Naive thymus-derived CD4-positive, alpha-beta T cell (primary cell): Measurements from ENCODE around the gene ANKRD13D. TPM values are rescaled to one million over a fixed set of nuclear protein-coding genes. Genes with fewer than 3 reads are reported as not detected.

Experiments
- ATAC-seq: fragments of 150-1000 bp; cut with Tn5 transposase; 2 replicates; pipeline ENCODE4 v1.10.0; 2021; ENCODE audit warnings: mild to moderate bottlenecking, moderate library complexity
- CTCF ChIA-PET: fragments of 350-600 bp; sonication (Branson Sonifier 250); formaldehyde crosslinking; loops from one replicate; lab custom pipeline; 2021; ENCODE audit warnings: antibody characterized with exemption; lab: Charles Lee
- POLR2A ChIA-PET: fragments of 350-600 bp; sonication (Branson Sonifier 250); formaldehyde crosslinking; loops from one replicate; lab custom pipeline; 2021; ENCODE audit warnings: antibody characterized with exemption, inconsistent platforms; lab: Charles Lee
- DNase-seq, 9 donors: peaks; one replicate each; pipeline versions ENCODE4 v3.0.0 to v3.0.0-alpha.2; 2020 to 2022; ENCODE audit warnings: mixed read lengths in 1 of 9
- H3K27ac ChIP-seq: one replicate; pipeline ENCODE4 v1.7.0; 2013; ENCODE audit warnings: mild to moderate bottlenecking, low read depth, low read length, moderate library complexity
- H3K27me3 ChIP-seq, 2 donors: one replicate each; pipeline ENCODE4 v1.7.0; 2013; ENCODE audit warnings: low read length in 2 of 2, mild to moderate bottlenecking in 2 of 2, moderate library complexity in 2 of 2; ENCODE audit not compliant: control insufficient read depth in 2 of 2, insufficient read depth in 2 of 2
- H3K36me3 ChIP-seq, 3 experiments: 1 replicate in 2 of 3; 2 replicates in 1 of 3; pipeline ENCODE4 v1.7.0; 2013; ENCODE audit warnings: low read length in 3 of 3, mild to moderate bottlenecking in 3 of 3, moderate library complexity in 1 of 3; ENCODE audit not compliant: insufficient read depth in 3 of 3, control insufficient read depth in 2 of 3
- H3K4me1 ChIP-seq, 2 donors: one replicate each; pipeline ENCODE4 v1.7.0; 2013; ENCODE audit warnings: low read length in 2 of 2, mild to moderate bottlenecking in 2 of 2, moderate library complexity in 1 of 2; ENCODE audit not compliant: control insufficient read depth in 2 of 2, insufficient read depth in 2 of 2
- H3K4me3 ChIP-seq: 2 replicates; pipeline ENCODE4 v1.7.0; 2013; ENCODE audit warnings: mild to moderate bottlenecking, low read length
- H3K9me3 ChIP-seq, 3 experiments: 1 replicate in 2 of 3; 2 replicates in 1 of 3; pipeline ENCODE4 v1.7.0; 2013; ENCODE audit warnings: low read length in 3 of 3; ENCODE audit not compliant: control insufficient read depth in 2 of 3
- H3K27ac Mint-ChIP-seq, 9 donors: one replicate each; pipeline ENCODE4 v1.8.0; 2020 to 2022; ENCODE audit warnings: mixed read lengths in 9 of 9, mild to moderate bottlenecking in 8 of 9, moderate library complexity in 5 of 9, inconsistent platforms in 2 of 9
- H3K27me3 Mint-ChIP-seq, 5 donors: one replicate each; pipeline ENCODE4 v1.8.0; 2021 to 2022; ENCODE audit warnings: mixed read lengths in 5 of 5, mild to moderate bottlenecking in 1 of 5
- H3K36me3 Mint-ChIP-seq, 5 donors: one replicate each; pipeline ENCODE4 v1.8.0; 2020 to 2022; ENCODE audit warnings: mixed read lengths in 5 of 5, mild to moderate bottlenecking in 3 of 5, inconsistent platforms in 1 of 5
- H3K4me1 Mint-ChIP-seq, 7 donors: one replicate each; pipeline ENCODE4 v1.8.0; 2020 to 2022; ENCODE audit warnings: mixed read lengths in 7 of 7, mild to moderate bottlenecking in 3 of 7, inconsistent platforms in 1 of 7
- H3K4me3 Mint-ChIP-seq, 10 donors: one replicate each; pipeline ENCODE4 v1.8.0; 2020 to 2022; ENCODE audit warnings: mild to moderate bottlenecking in 10 of 10, mixed read lengths in 10 of 10, moderate library complexity in 6 of 10, inconsistent platforms in 2 of 10
- H3K9me3 Mint-ChIP-seq, 11 donors: one replicate each; pipeline ENCODE4 v1.8.0; 2020 to 2022; ENCODE audit warnings: mixed read lengths in 11 of 11, mild to moderate bottlenecking in 4 of 11, inconsistent platforms in 1 of 11, moderate library complexity in 1 of 11
- intact Hi-C, 2 donors: fragments of 100-400 bp; cut with micrococcal nuclease; formaldehyde crosslinking; loops; one replicate each; pipeline ENCODE4 v1.15.1; 2023
- polyA plus RNA-seq, 2 donors: library from polyadenylated mRNA; unstranded; fragments of 300-500 nt; fragmentation: Illumina TruSeq; gene quantifications; one replicate each; pipeline ENCODE4 v1.2.3, GENCODE V29; 2021
- total RNA-seq, 6 experiments: library from RNA in 5 of 6; stranded (reverse) in 5 of 6; gene quantifications; 1 replicate in 5 of 6; 2 replicates in 1 of 6; pipeline ENCODE4 v1.2.3 and lab custom pipeline; 2021 to 2026

ANKRD13D gene
- total and polyA plus RNA-seq, 7 experiments from 2014 or later, result 6.3 to 286 (median 187) TPM

- Mint-ChIP-seq H3K36me3 (peaks cover 0 to 42% (median 18%) of the 10 kb centered on the region in 5 donors), H3K27ac (peak within 1 kb of the TSS; percentile 91 to 100 (median 97)), H3K4me3 (peak within 1 kb of the TSS; percentile 93 to 99 (median 98)), H3K4me1 (peaks cover 30 to 80% (median 66%) of the 10 kb centered on the region in 7 donors), H3K27me3 (no peaks in the 10 kb centered on the region), H3K9me3 (no peaks in the 10 kb centered on the region)
- peaks cover 0 to 12% (median 5%) of the 10 kb centered on the region in 3 experiments for H3K36me3 ChIP-seq
- POLR2A ChIA-PET, result interaction anchor here (0.8 to 15.1 kb wide), 8 partner anchors 9 to 86 kb away, joined by 3 to 729 read pairs (median 10); partner anchors contain the start of genes ANKRD13D and POLD4
- ATAC-seq, result peak; percentile 35
- H3K27me3 ChIP-seq, result no peaks in the 10 kb centered on the region
- peaks cover 50 to 63% of the 10 kb centered on the region in 2 donors for H3K4me1 ChIP-seq
- no peaks in the 10 kb centered on the region for H3K9me3 ChIP-seq
- CTCF ChIA-PET, result interaction anchor here (1.5 to 3.8 kb wide), 5 partner anchors 10 to 79 kb away, joined by 3 to 24 read pairs (median 13); partner anchors contain the start of gene ANKRD13D
- intact Hi-C loops, result loop anchor here (1.0 to 5.0 kb wide), 4 partner anchors 22 to 241 kb away; partner anchors contain the start of genes ANKRD13D (in 1 of the 2), CDK2AP2 (in 1 of the 2) and PITPNM1 (in 1 of the 2)
- peak in 1 of 9 donors; percentile 24 for DNase-seq
- peak within 1 kb of the TSS; percentile 93 for H3K27ac ChIP-seq
- peak within 1 kb of the TSS; percentile 94 for H3K4me3 ChIP-seq
Observed at GRCh38 chr11:67266449-67267187, 22.5 kb upstream of the ANKRD13D start, which contains the start of gene GRK2. GRK2 (plus strand) TSS chr11:67266473; CDS start chr11:67266700, 227 bp downstream.

- Mint-ChIP-seq H3K4me1 (peaks cover 32 to 83% (median 66%) of the 10 kb centered on the region in 7 donors), H3K9me3 (no peaks in the 10 kb centered on the region), H3K4me3 (peak overlapping the region; percentile 93 to 99 (median 98)), H3K36me3 (peaks cover 0 to 47% (median 18%) of the 10 kb centered on the region in 5 donors), H3K27me3 (no peaks in the 10 kb centered on the region), H3K27ac (peak overlapping the region; percentile 91 to 100 (median 97))
- intact Hi-C loops, result loop anchor here (1.0 to 5.0 kb wide), 4 partner anchors 10 to 240 kb away; partner anchors contain the start of genes ANKRD13D (in 1 of the 2), CDK2AP2 (in 1 of the 2) and PITPNM1 (in 1 of the 2)
- DNase-seq (peak in 4 of 9 donors; percentile 32 to 43 (median 39)), ATAC-seq (no peak)
- Histone ChIP-seq H3K27me3 (no peaks in the 10 kb centered on the region), H3K36me3 (peaks cover 0 to 12% (median 5%) of the 10 kb centered on the region in 3 experiments), H3K4me1 (peaks cover 57 to 63% of the 10 kb centered on the region in 2 donors), H3K4me3 (peak overlapping the region; percentile 94), H3K9me3 (no peaks in the 10 kb centered on the region), H3K27ac (peak overlapping the region; percentile 93)
- CTCF ChIA-PET, result interaction anchor here (0.9 to 3.8 kb wide), 7 partner anchors 9 to 78 kb away, joined by 3 to 24 read pairs (median 8); partner anchors contain the start of gene ANKRD13D
- POLR2A ChIA-PET, result interaction anchor here (0.7 to 15.1 kb wide), 17 partner anchors 8 to 198 kb away, joined by 3 to 729 read pairs (median 5); partner anchors contain the start of genes ANKRD13D, POLD4, PPP1CA and SSH3
Observed at GRCh38 chr11:67267188-67268080, 21.7 kb upstream of the ANKRD13D start.

- Histone ChIP-seq H3K27ac (peak overlapping the region; percentile 93), H3K9me3 (no peaks in the 10 kb centered on the region), H3K4me3 (peak overlapping the region; percentile 94), H3K27me3 (no peaks in the 10 kb centered on the region), H3K4me1 (peaks cover 59 to 63% of the 10 kb centered on the region in 2 donors), H3K36me3 (peaks cover 0 to 21% (median 5%) of the 10 kb centered on the region in 3 experiments)
- ChIA-PET POLR2A (interaction anchor here (0.6 to 15.1 kb wide), 20 partner anchors 7 to 197 kb away, joined by 3 to 729 read pairs (median 4); partner anchors contain the start of genes ANKRD13D, PPP1CA and SSH3), CTCF (interaction anchor here (0.9 to 3.8 kb wide), 8 partner anchors 8 to 77 kb away, joined by 3 to 24 read pairs (median 6); partner anchors contain the start of gene ANKRD13D)
- Mint-ChIP-seq H3K27ac (peak overlapping the region; percentile 91 to 100 (median 97)), H3K27me3 (no peaks in the 10 kb centered on the region), H3K4me1 (peaks cover 28 to 83% (median 66%) of the 10 kb centered on the region in 7 donors), H3K9me3 (no peaks in the 10 kb centered on the region), H3K36me3 (peaks cover 0 to 51% (median 18%) of the 10 kb centered on the region in 5 donors), H3K4me3 (peak overlapping the region; percentile 93 to 99 (median 98))
- intact Hi-C loops, result loop anchor here (1.0 to 5.0 kb wide), 3 partner anchors 9 to 239 kb away; partner anchors contain the start of genes CDK2AP2 (in 1 of the 2) and PITPNM1 (in 1 of the 2)
- peak; percentile 50 for ATAC-seq
- peak in 8 of 9 donors; percentile 48 to 69 (median 57) for DNase-seq
Observed at GRCh38 chr11:67268081-67268961, 20.8 kb upstream of the ANKRD13D start.

- intact Hi-C loops, result loop anchor here (1.0 to 5.0 kb wide), 3 partner anchors 8 to 238 kb away; partner anchors contain the start of genes CDK2AP2 (in 1 of the 2) and PITPNM1 (in 1 of the 2)
- ATAC-seq, result no peak
- H3K36me3 ChIP-seq, result peaks cover 0 to 21% (median 5%) of the 10 kb centered on the region in 3 experiments
- H3K4me1 ChIP-seq, result peaks cover 65 to 66% of the 10 kb centered on the region in 2 donors
- Mint-ChIP-seq H3K27me3 (no peaks in the 10 kb centered on the region), H3K4me1 (peaks cover 28 to 82% (median 70%) of the 10 kb centered on the region in 7 donors), H3K27ac (peak overlapping the region in 8 of 9 donors; percentile 93 to 100 (median 97)), H3K9me3 (no peaks in the 10 kb centered on the region), H3K4me3 (peak overlapping the region; percentile 93 to 99 (median 98)), H3K36me3 (peaks cover 0 to 51% (median 18%) of the 10 kb centered on the region in 5 donors)
- ChIA-PET POLR2A (interaction anchor here (0.6 to 15.1 kb wide), 11 partner anchors 17 to 140 kb away, joined by 3 to 729 read pairs (median 4); partner anchors contain the start of genes ANKRD13D, RAD9A and SSH3), CTCF (interaction anchor here (1.0 to 3.8 kb wide), 5 partner anchors 8 to 51 kb away, joined by 3 to 24 read pairs (median 4); partner anchors contain the start of gene ANKRD13D)
- peak overlapping the region; percentile 94 for H3K4me3 ChIP-seq
- no peaks in the 10 kb centered on the region for H3K9me3 ChIP-seq
- no peak for DNase-seq
- H3K27ac ChIP-seq, result peak overlapping the region; percentile 93
- H3K27me3 ChIP-seq, result no peaks in the 10 kb centered on the region
Observed at GRCh38 chr11:67268962-67269268, 20.2 kb upstream of the ANKRD13D start.
